Measurements from ENCODE around the gene RPEL1.
"Not testable (repeated sequence)": the region's sequence is repeated elsewhere in the genome, so short reads cannot be mapped to it uniquely, and the experiment has no call there.

The RPEL1 gene

GRCh38 chr10:103245587-103245986 lies at the start of gene RPEL1:
RPEL1 (plus strand) TSS chr10:103245887; CDS start chr10:103245997, 110 bp downstream.
- DNase-seq: not testable (repeated sequence)

GRCh38 chr10:103196516-103196915 lies 49.2 kb upstream of the RPEL1 start:
- no peak for DNase-seq

- DNase-seq: peak; percentile 58
Observed at GRCh38 chr10:103197174-103197573, 48.5 kb upstream of the RPEL1 start.

- no peak for DNase-seq
Observed at GRCh38 chr10:103197903-103198302, 47.8 kb upstream of the RPEL1 start.

- DNase-seq: no peak
Observed at GRCh38 chr10:103198648-103199047, 47.0 kb upstream of the RPEL1 start.

GRCh38 chr10:103199488-103199887 lies 46.2 kb upstream of the RPEL1 start:
- DNase-seq: no peak

GRCh38 chr10:103202319-103202718 lies 43.4 kb upstream of the RPEL1 start:
- no peak for DNase-seq

GRCh38 chr10:103203466-103203865 lies 42.2 kb upstream of the RPEL1 start:
- DNase-seq: no peak

- no peak for DNase-seq
Observed at GRCh38 chr10:103204353-103205255, 41.1 kb upstream of the RPEL1 start.

GRCh38 chr10:103205401-103205800 lies 40.3 kb upstream of the RPEL1 start:
- DNase-seq: not testable (repeated sequence)

GRCh38 chr10:103206715-103207114 lies 39.0 kb upstream of the RPEL1 start:
- DNase-seq: not testable (repeated sequence)

GRCh38 chr10:103207141-103207540 lies 38.5 kb upstream of the RPEL1 start:
- DNase-seq: no peak

- not testable (repeated sequence) for DNase-seq
Observed at GRCh38 chr10:103207643-103208042, 38.0 kb upstream of the RPEL1 start.

- DNase-seq: not testable (repeated sequence)
Observed at GRCh38 chr10:103210262-103210661, 35.4 kb upstream of the RPEL1 start.

- no peak for DNase-seq
Observed at GRCh38 chr10:103215601-103216000, 30.1 kb upstream of the RPEL1 start.

GRCh38 chr10:103216362-103216761 lies 29.3 kb upstream of the RPEL1 start:
- DNase-seq: not testable (repeated sequence)

- DNase-seq: no peak
Observed at GRCh38 chr10:103224133-103224532, 21.6 kb upstream of the RPEL1 start.

GRCh38 chr10:103224721-103225120 lies 21.0 kb upstream of the RPEL1 start:
- DNase-seq: not testable (repeated sequence)

- DNase-seq: no peak
Observed at GRCh38 chr10:103225939-103226338, 19.7 kb upstream of the RPEL1 start.

- no peak for DNase-seq
Observed at GRCh38 chr10:103227416-103227815, 18.3 kb upstream of the RPEL1 start.

GRCh38 chr10:103231047-103231551 lies 14.6 kb upstream of the RPEL1 start:
- DNase-seq: no peak

- DNase-seq: no peak
Observed at GRCh38 chr10:103232131-103232673, 13.5 kb upstream of the RPEL1 start.

- DNase-seq: no peak
Observed at GRCh38 chr10:103232772-103233488, 12.8 kb upstream of the RPEL1 start.

Data from CD4-positive, alpha-beta T cell treated with Interferon gamma for 1 hour (primary cell).